Activated T-cell treated with anti-CD3 and anti-CD28 coated beads, Interleukin-2, amount 50 U/mL, for 24 hours (primary cell): ENCODE measurements around the gene APOD.
A peak's percentile ranks its signal among the peaks of the same experiment; 100 is the strongest.

Experiments
- DNase-seq: peaks from one replicate; pipeline ENCODE4 v3.0.0-alpha.2; 2020
- H3K27ac Mint-ChIP-seq: 2 replicates; pipeline ENCODE4 v1.8.0; 2020; ENCODE audit warnings: mild to moderate bottlenecking, mixed read lengths
- H3K27me3 Mint-ChIP-seq: 2 replicates; pipeline ENCODE4 v1.8.0; 2020; ENCODE audit warnings: mixed read lengths
- H3K36me3 Mint-ChIP-seq: 2 replicates; pipeline ENCODE4 v1.8.0; 2020; ENCODE audit warnings: low read depth, mixed read lengths
- H3K4me1 Mint-ChIP-seq: 2 replicates; pipeline ENCODE4 v1.8.0; 2020; ENCODE audit warnings: low read depth, mixed read lengths
- H3K4me3 Mint-ChIP-seq: 2 replicates; pipeline ENCODE4 v1.8.0; 2020; ENCODE audit warnings: mild to moderate bottlenecking, moderate library complexity, mixed read lengths
- H3K9me3 Mint-ChIP-seq: 2 replicates; pipeline ENCODE4 v1.8.0; 2020; ENCODE audit warnings: mixed read lengths

Gene APOD

DNA sequence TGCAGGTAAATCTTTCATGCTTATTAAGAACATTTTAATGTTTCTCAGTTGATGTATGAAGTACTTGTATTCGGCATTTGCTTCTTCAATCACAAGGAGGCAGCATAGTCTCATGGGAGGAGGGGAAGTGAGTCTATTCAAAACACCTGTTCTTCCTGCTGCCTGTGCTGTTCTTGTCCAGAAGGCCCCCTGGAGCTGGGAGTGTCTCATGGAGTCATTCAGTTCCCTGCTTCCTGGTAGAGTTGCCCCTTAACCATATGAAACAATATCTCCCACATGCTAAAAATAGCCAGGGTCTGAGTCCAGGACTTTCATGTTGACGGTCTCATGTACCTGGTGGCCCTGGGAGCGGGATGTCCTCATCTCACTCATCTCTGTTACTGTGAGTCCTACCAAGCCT, 25.1 kb downstream of the APOD start:
- no peaks in the 10 kb centered on the region for H3K27me3 Mint-ChIP-seq
- H3K27ac Mint-ChIP-seq, result peak overlapping the region; percentile 35
- peaks cover 33% of the 10 kb centered on the region for H3K4me1 Mint-ChIP-seq
- no peaks in the 10 kb centered on the region for H3K36me3 Mint-ChIP-seq
- no peak for DNase-seq
- H3K4me3 Mint-ChIP-seq, result no peak overlapping the region
- no peaks in the 10 kb centered on the region for H3K9me3 Mint-ChIP-seq

DNA sequence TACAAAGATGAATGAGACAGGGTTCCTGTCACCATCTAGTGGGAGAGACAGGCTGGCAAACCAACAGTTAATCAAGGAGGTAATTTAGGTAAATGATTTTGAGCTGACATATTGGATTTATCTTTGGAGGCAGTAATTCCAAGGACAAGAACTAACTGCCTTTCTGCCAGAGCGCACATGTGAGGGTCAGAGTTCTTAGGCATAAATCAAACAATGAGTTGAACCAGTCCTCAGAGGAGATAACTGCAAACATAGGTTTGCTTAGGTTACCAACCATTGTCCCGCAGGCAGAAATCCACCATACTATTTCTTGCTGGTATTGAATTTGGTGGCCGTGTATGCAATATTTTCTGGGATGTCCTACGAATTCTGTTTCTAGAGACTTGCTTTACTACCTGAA, 26.4 kb downstream of the APOD start:
- no peak overlapping the region for H3K4me3 Mint-ChIP-seq
- H3K36me3 Mint-ChIP-seq, result no peaks in the 10 kb centered on the region
- DNase-seq, result no peak
- no peaks in the 10 kb centered on the region for H3K9me3 Mint-ChIP-seq
- peaks cover 45% of the 10 kb centered on the region for H3K4me1 Mint-ChIP-seq
- H3K27me3 Mint-ChIP-seq, result no peaks in the 10 kb centered on the region
- H3K27ac Mint-ChIP-seq, result no peak overlapping the region

DNA sequence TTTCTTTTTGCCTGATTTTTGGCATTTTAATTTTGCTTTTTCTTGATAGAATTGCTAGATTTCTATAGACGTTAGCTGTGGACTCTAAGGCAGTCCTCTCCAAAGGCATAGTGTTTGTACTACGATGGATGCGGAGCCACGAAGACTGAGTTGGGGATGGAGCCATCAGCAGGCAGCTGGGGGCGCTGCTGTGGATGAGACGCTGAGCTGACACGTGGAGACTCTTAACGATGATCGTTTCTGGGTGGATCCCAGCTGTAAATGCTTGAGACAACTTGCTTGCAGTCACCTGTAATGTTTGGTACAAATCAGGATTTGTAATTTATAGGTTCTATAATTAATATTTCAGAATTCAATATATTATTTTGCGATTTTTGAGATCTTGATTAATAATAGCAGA, 27.4 kb downstream of the APOD start:
- H3K36me3 Mint-ChIP-seq, result no peaks in the 10 kb centered on the region
- H3K9me3 Mint-ChIP-seq, result no peaks in the 10 kb centered on the region
- H3K27ac Mint-ChIP-seq, result peak overlapping the region; percentile 19
- peaks cover 55% of the 10 kb centered on the region for H3K4me1 Mint-ChIP-seq
- H3K4me3 Mint-ChIP-seq, result no peak overlapping the region
- no peaks in the 10 kb centered on the region for H3K27me3 Mint-ChIP-seq
- no peak for DNase-seq

DNA sequence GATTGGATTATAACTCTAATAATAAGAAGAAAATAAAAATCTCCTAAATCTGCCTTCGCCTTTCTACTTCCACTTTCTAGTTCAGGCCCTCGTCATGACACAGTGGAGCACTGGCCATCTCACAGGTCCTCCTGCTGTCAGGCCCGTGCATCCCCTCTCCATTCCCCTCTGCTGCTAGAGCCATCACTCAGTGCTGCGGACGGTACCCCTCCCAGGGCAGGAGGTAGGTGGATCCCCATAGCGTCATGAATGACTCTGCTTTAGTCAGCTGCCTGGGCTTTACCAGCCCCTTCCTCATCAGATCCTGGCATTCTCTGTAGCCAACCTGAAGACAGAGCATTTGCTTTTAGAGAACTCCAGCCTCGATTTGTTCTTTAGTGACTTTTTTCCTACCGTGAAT, 28.6 kb downstream of the APOD start:
- H3K27me3 Mint-ChIP-seq, result no peaks in the 10 kb centered on the region
- H3K36me3 Mint-ChIP-seq, result no peaks in the 10 kb centered on the region
- H3K4me1 Mint-ChIP-seq, result peaks cover 68% of the 10 kb centered on the region
- DNase-seq, result no peak
- no peaks in the 10 kb centered on the region for H3K9me3 Mint-ChIP-seq
- H3K4me3 Mint-ChIP-seq, result no peak overlapping the region
- H3K27ac Mint-ChIP-seq, result peak overlapping the region; percentile 65

DNA sequence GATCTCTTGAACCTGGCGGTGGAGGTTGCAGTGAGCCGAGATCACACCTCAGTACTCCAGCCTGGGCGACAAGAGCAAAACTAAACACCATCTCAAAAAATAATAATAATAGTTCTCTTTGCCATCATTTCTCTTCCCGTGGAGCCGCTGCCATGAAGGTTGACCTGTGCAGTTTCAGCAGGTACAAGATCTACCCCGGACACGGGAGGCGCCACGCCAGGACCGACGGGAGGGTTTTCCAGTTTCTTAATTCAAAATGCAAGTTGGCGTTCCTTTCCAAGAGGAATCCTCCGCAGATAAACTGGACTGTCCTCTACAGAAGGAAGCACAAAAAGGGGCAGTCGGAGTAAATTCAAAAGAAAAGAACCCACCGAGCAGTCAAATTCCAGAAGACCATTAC, 29.3 kb downstream of the APOD start:
- Mint-ChIP-seq H3K4me3 (no peak overlapping the region), H3K27me3 (no peaks in the 10 kb centered on the region), H3K36me3 (no peaks in the 10 kb centered on the region), H3K9me3 (no peaks in the 10 kb centered on the region), H3K27ac (no peak overlapping the region), H3K4me1 (peaks cover 74% of the 10 kb centered on the region)
- DNase-seq, result no peak

- peaks cover 71% of the 10 kb centered on the region for H3K4me1 Mint-ChIP-seq
These were observed 30.5 kb downstream of the APOD start for GRCh38 chr3:195553268-195553667.

GRCh38 chr3:195551381-195551978, 32.3 kb downstream of the APOD start:
- DNase-seq, result no peak
- no peaks in the 10 kb centered on the region for H3K36me3 Mint-ChIP-seq
- peaks cover 85% of the 10 kb centered on the region for H3K4me1 Mint-ChIP-seq
- H3K4me3 Mint-ChIP-seq, result no peak overlapping the region
- H3K27ac Mint-ChIP-seq, result peak overlapping the region; percentile 83
- H3K9me3 Mint-ChIP-seq, result no peaks in the 10 kb centered on the region
- no peaks in the 10 kb centered on the region for H3K27me3 Mint-ChIP-seq

More at GRCh38 chr3:195553268-195553667, 30.5 kb downstream of the APOD start:
- no peaks in the 10 kb centered on the region for H3K9me3 Mint-ChIP-seq
- peak overlapping the region; percentile 80 for H3K27ac Mint-ChIP-seq
- DNase-seq, result no peak
- no peaks in the 10 kb centered on the region for H3K36me3 Mint-ChIP-seq
- no peak overlapping the region for H3K4me3 Mint-ChIP-seq
- H3K27me3 Mint-ChIP-seq, result no peaks in the 10 kb centered on the region

- Mint-ChIP-seq H3K4me3 (peak overlapping the region; percentile 62), H3K36me3 (no peaks in the 10 kb centered on the region), H3K4me1 (peaks cover 87% of the 10 kb centered on the region), H3K27me3 (no peaks in the 10 kb centered on the region), H3K9me3 (no peaks in the 10 kb centered on the region), H3K27ac (peak overlapping the region; percentile 89)
- no peak for DNase-seq
These were observed 33.0 kb downstream of the APOD start for GRCh38 chr3:195550723-195551122.

GRCh38 chr3:195549931-195550519, 33.7 kb downstream of the APOD start:
- Mint-ChIP-seq H3K27me3 (no peaks in the 10 kb centered on the region), H3K9me3 (no peaks in the 10 kb centered on the region), H3K36me3 (no peaks in the 10 kb centered on the region), H3K27ac (peak overlapping the region; percentile 85), H3K4me3 (peak overlapping the region; percentile 62), H3K4me1 (peaks cover 86% of the 10 kb centered on the region)
- DNase-seq, result peak; percentile 76

GRCh38 chr3:195548987-195549386, 34.8 kb downstream of the APOD start:
- DNase-seq, result no peak
- no peak overlapping the region for H3K4me3 Mint-ChIP-seq
- H3K36me3 Mint-ChIP-seq, result no peaks in the 10 kb centered on the region
- no peaks in the 10 kb centered on the region for H3K27me3 Mint-ChIP-seq
- H3K9me3 Mint-ChIP-seq, result no peaks in the 10 kb centered on the region
- H3K27ac Mint-ChIP-seq, result peak overlapping the region; percentile 34
- H3K4me1 Mint-ChIP-seq, result peaks cover 90% of the 10 kb centered on the region

- no peak overlapping the region for H3K4me3 Mint-ChIP-seq
- peaks cover 93% of the 10 kb centered on the region for H3K4me1 Mint-ChIP-seq
- no peak for DNase-seq
- no peaks in the 10 kb centered on the region for H3K27me3 Mint-ChIP-seq
- H3K36me3 Mint-ChIP-seq, result peaks cover 1% of the 10 kb centered on the region
- H3K27ac Mint-ChIP-seq, result peak overlapping the region; percentile 34
- H3K9me3 Mint-ChIP-seq, result no peaks in the 10 kb centered on the region
These were observed 35.2 kb downstream of the APOD start for GRCh38 chr3:195548501-195548900.

DNA sequence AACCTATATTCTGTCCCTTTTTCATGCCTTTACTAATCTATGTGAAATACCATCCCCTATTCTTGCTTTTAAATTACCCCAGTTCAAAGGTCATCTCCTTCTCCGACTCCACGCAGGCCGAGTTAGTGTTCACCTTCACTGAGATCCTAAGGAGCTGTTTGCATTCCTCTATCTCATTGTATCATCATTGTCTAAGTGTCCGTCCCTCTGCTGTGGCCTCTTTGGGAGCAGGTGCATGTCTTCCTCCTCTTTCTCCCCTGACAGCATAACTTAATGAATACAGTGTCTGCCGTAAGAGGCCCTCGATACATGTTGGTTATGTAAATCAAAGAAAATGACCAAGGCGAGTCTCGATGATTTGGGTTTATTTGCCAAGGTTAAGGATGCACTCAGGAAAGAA, 35.7 kb downstream of the APOD start:
- peak overlapping the region; percentile 22 for H3K27ac Mint-ChIP-seq
- no peaks in the 10 kb centered on the region for H3K9me3 Mint-ChIP-seq
- peaks cover 2% of the 10 kb centered on the region for H3K36me3 Mint-ChIP-seq
- peaks cover 90% of the 10 kb centered on the region for H3K4me1 Mint-ChIP-seq
- no peaks in the 10 kb centered on the region for H3K27me3 Mint-ChIP-seq
- no peak for DNase-seq
- no peak overlapping the region for H3K4me3 Mint-ChIP-seq

DNA sequence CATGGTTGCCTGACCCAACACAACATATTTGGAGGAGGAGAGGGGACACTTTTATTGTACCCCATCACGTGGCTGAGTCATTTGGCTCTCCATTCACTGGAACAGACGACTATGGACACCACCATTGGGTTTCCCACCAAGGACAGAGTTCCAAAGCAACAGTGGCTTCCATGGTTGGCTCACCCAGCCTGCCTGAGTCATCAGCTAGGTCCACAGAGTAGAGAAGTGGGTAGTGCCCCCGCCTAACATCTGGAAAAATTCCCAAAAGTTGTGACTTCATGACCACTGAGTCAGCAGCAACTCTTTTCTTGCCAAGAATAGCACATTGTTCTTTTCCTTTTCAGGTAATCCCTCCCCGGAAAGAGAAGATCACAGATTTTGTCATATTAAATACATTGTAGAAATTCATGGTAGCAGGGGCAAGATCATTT, 37.6 kb downstream of the APOD start:
- Mint-ChIP-seq H3K4me3 (peak overlapping the region; percentile 48), H3K9me3 (no peaks in the 10 kb centered on the region), H3K27ac (peak overlapping the region; percentile 92), H3K27me3 (no peaks in the 10 kb centered on the region), H3K36me3 (peaks cover 18% of the 10 kb centered on the region), H3K4me1 (peaks cover 72% of the 10 kb centered on the region)
- no peak for DNase-seq

GRCh38 chr3:195544634-195545033, 39.1 kb downstream of the APOD start:
- H3K4me1 Mint-ChIP-seq, result peaks cover 71% of the 10 kb centered on the region
- H3K36me3 Mint-ChIP-seq, result peaks cover 31% of the 10 kb centered on the region
- no peaks in the 10 kb centered on the region for H3K27me3 Mint-ChIP-seq
- H3K9me3 Mint-ChIP-seq, result no peaks in the 10 kb centered on the region
- no peak for DNase-seq
- H3K4me3 Mint-ChIP-seq, result peak overlapping the region; percentile 90
- peak overlapping the region; percentile 93 for H3K27ac Mint-ChIP-seq

DNA sequence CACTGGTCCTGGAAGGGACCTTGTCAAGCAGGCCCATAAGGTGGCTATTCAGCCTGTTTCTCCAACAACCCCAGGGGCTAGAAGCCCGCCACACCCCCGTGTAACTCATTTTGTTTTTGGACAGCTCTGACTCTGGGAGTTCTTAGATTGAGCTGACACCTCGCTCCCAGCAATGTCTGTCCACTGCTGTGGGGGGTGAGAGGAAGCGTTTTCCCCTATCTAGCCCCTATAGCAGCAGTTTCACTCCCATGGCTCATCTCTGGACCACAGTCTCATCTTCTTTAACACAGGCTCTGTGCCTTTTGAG, 39.6 kb downstream of the APOD start:
- H3K4me3 Mint-ChIP-seq, result peak overlapping the region; percentile 90
- H3K4me1 Mint-ChIP-seq, result peaks cover 74% of the 10 kb centered on the region
- no peaks in the 10 kb centered on the region for H3K9me3 Mint-ChIP-seq
- peaks cover 35% of the 10 kb centered on the region for H3K36me3 Mint-ChIP-seq
- DNase-seq, result no peak
- H3K27ac Mint-ChIP-seq, result peak overlapping the region; percentile 93
- no peaks in the 10 kb centered on the region for H3K27me3 Mint-ChIP-seq
